ENCODE results near the gene TRAPPC4. TPM values are rescaled to one million over a fixed set of nuclear protein-coding genes. Genes with fewer than 3 reads are reported as not detected.
"Not testable (repeated sequence)": the region's sequence is repeated elsewhere in the genome, so short reads cannot be mapped to it uniquely, and the experiment has no call there.

TRAPPC4 gene
- 64.7 and 74.2 TPM in 2 replicates for total RNA-seq

GRCh38 chr11:119018074-119018938, at the start of gene TRAPPC4, which contains the start of gene RPS25:
Gene TRAPPC4, plus strand, starts transcription at chr11:119018766. Its CDS starts 30 bp downstream, at chr11:119018796.
Gene RPS25, minus strand, starts transcription at chr11:119018343. Its CDS starts 59 bp downstream, at chr11:119018284.
- DNase-seq (ENCODE audit: low read depth in 2 of 2) = peak; percentile 93 to 97

- DNase-seq (ENCODE audit: low read depth in 2 of 2) = not testable (repeated sequence)
These were observed 49.1 kb upstream of the TRAPPC4 start for GRCh38 chr11:118969508-118969907.

GRCh38 chr11:118971646-118972045, 46.9 kb upstream of the TRAPPC4 start, which contains the start of gene FOXR1:
Gene FOXR1, plus strand, starts transcription at chr11:118971761. Its CDS starts 171 bp downstream, at chr11:118971932.
- DNase-seq (ENCODE audit: low read depth in 2 of 2) = no peak

- DNase-seq (ENCODE audit: low read depth in 2 of 2) = no peak
These were observed 44.6 kb upstream of the TRAPPC4 start for GRCh38 chr11:118973985-118974384.

GRCh38 chr11:118975771-118976709, 42.5 kb upstream of the TRAPPC4 start:
- no peak for DNase-seq (ENCODE audit: low read depth in 2 of 2)

- DNase-seq (ENCODE audit: low read depth in 2 of 2) = no peak
These were observed 39.1 kb upstream of the TRAPPC4 start for GRCh38 chr11:118979434-118979833.

- no peak for DNase-seq (ENCODE audit: low read depth in 2 of 2)
These were observed 38.2 kb upstream of the TRAPPC4 start for GRCh38 chr11:118980191-118980881.

- not testable (repeated sequence) for DNase-seq (ENCODE audit: low read depth in 2 of 2)
These were observed 34.2 kb upstream of the TRAPPC4 start for GRCh38 chr11:118984337-118984736.

- no peak for DNase-seq (ENCODE audit: low read depth in 2 of 2)
These were observed 33.7 kb upstream of the TRAPPC4 start for GRCh38 chr11:118984825-118985224.

- no peak for DNase-seq (ENCODE audit: low read depth in 2 of 2)
These were observed 30.3 kb upstream of the TRAPPC4 start for GRCh38 chr11:118988280-118988679.

GRCh38 chr11:118991486-118992038, 27.0 kb upstream of the TRAPPC4 start:
- DNase-seq (ENCODE audit: low read depth in 2 of 2) = not testable (repeated sequence)

- peak in 1 of 2 donors; percentile 33 for DNase-seq (ENCODE audit: low read depth in 2 of 2)
These were observed 21.5 kb upstream of the TRAPPC4 start for GRCh38 chr11:118996926-118997626.

GRCh38 chr11:118997627-118998387, 20.8 kb upstream of the TRAPPC4 start, which contains the start of gene CENATAC:
Gene CENATAC, plus strand, starts transcription at chr11:118998138. Its CDS starts 60 bp downstream, at chr11:118998198.
- DNase-seq (ENCODE audit: low read depth in 2 of 2) = peak; percentile 71 to 86

GRCh38 chr11:118998388-118998717, 20.2 kb upstream of the TRAPPC4 start:
- peak in 1 of 2 donors; percentile 13 for DNase-seq (ENCODE audit: low read depth in 2 of 2)

- peak in 1 of 2 donors; percentile 56 for DNase-seq (ENCODE audit: low read depth in 2 of 2)
These were observed 19.7 kb upstream of the TRAPPC4 start for GRCh38 chr11:118998822-118999221.

- no peak for DNase-seq (ENCODE audit: low read depth in 2 of 2)
These were observed 17.7 kb upstream of the TRAPPC4 start for GRCh38 chr11:119000906-119001305.

GRCh38 chr11:119006656-119007055, 11.9 kb upstream of the TRAPPC4 start:
- no peak for DNase-seq (ENCODE audit: low read depth in 2 of 2)

GRCh38 chr11:119011476-119012053, 7.0 kb upstream of the TRAPPC4 start:
- no peak for DNase-seq (ENCODE audit: low read depth in 2 of 2)

- DNase-seq (ENCODE audit: low read depth in 2 of 2) = no peak
These were observed 5.9 kb upstream of the TRAPPC4 start for GRCh38 chr11:119012629-119013170.

Data from dermis microvascular lymphatic vessel endothelial cell (primary cell).